ENCODE data around the gene CLEC2D.

DNA sequence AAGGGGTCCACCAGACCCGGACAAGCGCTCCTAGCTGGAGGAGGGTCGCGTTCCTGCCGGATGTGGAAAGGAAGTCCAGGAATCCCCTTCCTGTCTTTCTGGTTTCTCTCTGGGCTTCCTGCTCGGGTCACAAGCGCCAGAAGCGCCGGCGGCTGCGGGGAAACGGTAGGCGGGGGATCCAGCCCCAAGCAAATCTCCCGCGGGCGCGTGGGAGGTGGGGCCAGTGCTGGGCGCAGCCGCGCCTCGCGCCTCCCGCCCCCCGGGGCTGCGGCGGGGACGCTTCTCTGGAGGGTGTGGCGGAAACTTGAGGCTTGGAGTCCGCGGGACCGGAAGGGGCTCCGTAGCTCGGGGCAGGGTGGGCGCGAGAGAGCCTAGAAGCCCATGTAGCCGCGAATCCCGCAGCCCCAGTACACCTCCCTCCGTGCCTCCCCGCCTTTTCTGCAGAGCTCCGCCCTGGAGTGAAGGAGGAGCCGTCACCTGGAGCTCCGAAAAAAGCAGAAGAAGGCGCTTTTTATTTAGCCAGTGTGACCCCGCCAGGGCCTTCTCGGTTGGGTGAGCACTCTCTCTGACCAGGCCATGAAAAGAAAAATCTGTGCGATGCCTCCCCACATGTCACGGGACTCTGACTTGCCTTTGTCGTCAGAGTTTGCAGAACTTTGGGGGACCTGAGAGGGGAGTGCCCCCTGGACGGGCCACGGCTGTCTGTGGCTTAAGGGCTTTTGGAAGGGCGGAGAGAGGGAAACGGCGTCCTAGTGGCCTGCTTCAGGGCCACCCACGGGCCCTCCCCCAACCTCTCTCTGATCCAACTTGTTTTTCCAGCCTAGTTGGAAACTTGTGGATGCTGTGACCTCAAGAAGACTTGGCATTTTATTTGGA is 21.4 kb upstream of the CLEC2D start:
- TF ChIP-seq RAD21 (IDR thresholded peaks at IDR 0.05; ENCODE audit: low read depth) (no peak; the same call in 1 of the 2 replicates), EGR1 (IDR thresholded peaks at IDR 0.05) (peak; percentile 70), FOXM1 (IDR thresholded peaks at IDR 0.05; ENCODE audit: borderline replicate concordance, low read depth) (no peak), EP300 (IDR thresholded peaks at IDR 0.05; ENCODE audit: borderline replicate concordance) (peak; percentile 52; the same call in 1 of the 2 replicates), ZBTB7A (IDR thresholded peaks at IDR 0.05; ENCODE audit: low read depth) (peak; percentile 96), TAF1 (IDR thresholded peaks at IDR 0.05; ENCODE audit: low read depth) (peak; percentile 65), YY1 (IDR thresholded peaks at IDR 0.05; ENCODE audit: low read depth) (no peak; the same call in 1 of the 2 replicates), CEBPB (IDR thresholded peaks at IDR 0.05) (no peak; the same call in 1 of the 2 replicates), NFIC (IDR thresholded peaks at IDR 0.05) (no peak; the same call in 1 of the 2 replicates), TCF12 (IDR thresholded peaks at IDR 0.05; ENCODE audit: low read depth) (peak; percentile 44; the same call in 1 of the 2 replicates)
- TF ChIP-seq, protein P1, sequence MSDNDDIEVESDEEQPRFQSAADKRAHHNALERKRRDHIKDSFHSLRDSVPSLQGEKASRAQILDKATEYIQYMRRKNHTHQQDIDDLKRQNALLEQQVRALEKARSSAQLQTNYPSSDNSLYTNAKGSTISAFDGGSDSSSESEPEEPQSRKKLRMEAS (IDR thresholded peaks at IDR 0.05), result peak; percentile 85
- TF ChIP-seq, protein P2, sequence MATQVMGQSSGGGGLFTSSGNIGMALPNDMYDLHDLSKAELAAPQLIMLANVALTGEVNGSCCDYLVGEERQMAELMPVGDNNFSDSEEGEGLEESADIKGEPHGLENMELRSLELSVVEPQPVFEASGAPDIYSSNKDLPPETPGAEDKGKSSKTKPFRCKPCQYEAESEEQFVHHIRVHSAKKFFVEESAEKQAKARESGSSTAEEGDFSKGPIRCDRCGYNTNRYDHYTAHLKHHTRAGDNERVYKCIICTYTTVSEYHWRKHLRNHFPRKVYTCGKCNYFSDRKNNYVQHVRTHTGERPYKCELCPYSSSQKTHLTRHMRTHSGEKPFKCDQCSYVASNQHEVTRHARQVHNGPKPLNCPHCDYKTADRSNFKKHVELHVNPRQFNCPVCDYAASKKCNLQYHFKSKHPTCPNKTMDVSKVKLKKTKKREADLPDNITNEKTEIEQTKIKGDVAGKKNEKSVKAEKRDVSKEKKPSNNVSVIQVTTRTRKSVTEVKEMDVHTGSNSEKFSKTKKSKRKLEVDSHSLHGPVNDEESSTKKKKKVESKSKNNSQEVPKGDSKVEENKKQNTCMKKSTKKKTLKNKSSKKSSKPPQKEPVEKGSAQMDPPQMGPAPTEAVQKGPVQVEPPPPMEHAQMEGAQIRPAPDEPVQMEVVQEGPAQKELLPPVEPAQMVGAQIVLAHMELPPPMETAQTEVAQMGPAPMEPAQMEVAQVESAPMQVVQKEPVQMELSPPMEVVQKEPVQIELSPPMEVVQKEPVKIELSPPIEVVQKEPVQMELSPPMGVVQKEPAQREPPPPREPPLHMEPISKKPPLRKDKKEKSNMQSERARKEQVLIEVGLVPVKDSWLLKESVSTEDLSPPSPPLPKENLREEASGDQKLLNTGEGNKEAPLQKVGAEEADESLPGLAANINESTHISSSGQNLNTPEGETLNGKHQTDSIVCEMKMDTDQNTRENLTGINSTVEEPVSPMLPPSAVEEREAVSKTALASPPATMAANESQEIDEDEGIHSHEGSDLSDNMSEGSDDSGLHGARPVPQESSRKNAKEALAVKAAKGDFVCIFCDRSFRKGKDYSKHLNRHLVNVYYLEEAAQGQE (IDR thresholded peaks at IDR 0.05; ENCODE audit: low read depth), result no peak; the same call in 1 of the 2 replicates
